Esophagus (tissue), 2 donors: Measurements from ENCODE around the gene PAK6. TPM values are rescaled to one million over a fixed set of nuclear protein-coding genes. Genes with fewer than 3 reads are reported as not detected.
A peak's percentile ranks its signal among the peaks of the same experiment; 100 is the strongest.

Experiments used
- H3K27ac ChIP-seq, 2 donors: one replicate each; pipeline ENCODE4 v1.5.1; 2013; ENCODE audit warnings: low read depth in 2 of 2, mild to moderate bottlenecking in 2 of 2, inconsistent platforms in 1 of 2, low read length in 1 of 2, moderate library complexity in 1 of 2
- H3K27me3 ChIP-seq, 2 donors: one replicate each; pipeline ENCODE4 v1.6.1; 2013; ENCODE audit warnings: low read length in 2 of 2, control low read depth in 1 of 2, mild to moderate bottlenecking in 1 of 2; ENCODE audit not compliant: insufficient read depth in 2 of 2, control insufficient read depth in 1 of 2
- H3K36me3 ChIP-seq, 2 donors: one replicate each; pipeline ENCODE4 v1.6.1; 2013; ENCODE audit warnings: low read length in 1 of 2; ENCODE audit not compliant: control insufficient read depth in 2 of 2, insufficient read depth in 2 of 2
- H3K4me1 ChIP-seq, 2 donors: one replicate each; pipeline ENCODE4 v1.6.1; 2013; ENCODE audit warnings: low read length in 1 of 2; ENCODE audit not compliant: control insufficient read depth in 2 of 2, insufficient read depth in 2 of 2
- H3K4me3 ChIP-seq, 2 donors: one replicate each; pipeline ENCODE4 v1.5.1; 2013; ENCODE audit warnings: low read length in 2 of 2, mild to moderate bottlenecking in 2 of 2, low read depth in 1 of 2, moderate library complexity in 1 of 2
- H3K9me3 ChIP-seq, 2 donors: one replicate each; pipeline ENCODE4 v1.6.1; 2013; ENCODE audit warnings: mild to moderate bottlenecking in 2 of 2, low read depth in 1 of 2, low read length in 1 of 2, moderate library complexity in 1 of 2; ENCODE audit not compliant: control insufficient read depth in 2 of 2, insufficient read depth in 1 of 2
- WGBS, 2 donors: extraction: QIAGEN DNeasy Blood & Tissue Kit; methylation state at CpG; one replicate each; pipeline ENCODE4 v1.1.7; 2013; 5-methylcytosine and 5-hydroxymethylcytosine counted together
- polyA plus RNA-seq, 2 donors: library from polyadenylated mRNA; stranded (reverse); fragments of 200-250 nt; gene quantifications; one replicate each; pipeline ENCODE4 v1.2.3, GENCODE V29; 2013
- donor health status: healthy with polysubstance abuse.
- donor health status: Bipolar disorder and iron deficiency.

The PAK6 gene
- polyA plus RNA-seq, 2 donors: 14.7 to 16.6 TPM

GRCh38 chr15:40240619-40241221 lies 1.9 kb downstream of the PAK6 start:
- Histone ChIP-seq H3K4me3 (peak overlapping the region; percentile 31 to 45), H3K36me3 (no peaks in the 10 kb centered on the region), H3K27ac (peak overlapping the region; percentile 75 to 97), H3K9me3 (no peaks in the 10 kb centered on the region), H3K27me3 (no peaks in the 10 kb centered on the region), H3K4me1 (peaks cover 9 to 27% of the 10 kb centered on the region in 2 donors)
- WGBS, 2 donors: 49 to 61% methylated on average over 10 of the region's 10 CpGs

- peak overlapping the region; percentile 15 to 45 for H3K4me3 ChIP-seq
- peaks cover 10 to 34% of the 10 kb centered on the region in 2 donors for H3K4me1 ChIP-seq
- H3K27me3 ChIP-seq: no peaks in the 10 kb centered on the region
- H3K9me3 ChIP-seq: no peaks in the 10 kb centered on the region
- no peaks in the 10 kb centered on the region for H3K36me3 ChIP-seq
- 59 to 70% methylated on average over 14 of the region's 14 CpGs for WGBS, 2 donors
- H3K27ac ChIP-seq: peak overlapping the region; percentile 75 to 97
These were observed 2.7 kb downstream of the PAK6 start for GRCh38 chr15:40241269-40242212.

GRCh38 chr15:40242213-40242599 lies 3.3 kb downstream of the PAK6 start:
- peak overlapping the region; percentile 20 to 58 for H3K27ac ChIP-seq
- 89 to 90% methylated on average over 10 of the region's 10 CpGs for WGBS, 2 donors

GRCh38 chr15:40242601-40243000 lies 3.7 kb downstream of the PAK6 start:
- no peaks in the 10 kb centered on the region for H3K36me3 ChIP-seq
- H3K27ac ChIP-seq: peak overlapping the region; percentile 20 to 58
- no peaks in the 10 kb centered on the region for H3K9me3 ChIP-seq
- no peak overlapping the region for H3K4me3 ChIP-seq
- 82 to 91% methylated on average over 5 of the region's 5 CpGs for WGBS, 2 donors
- H3K4me1 ChIP-seq: peaks cover 14 to 39% of the 10 kb centered on the region in 2 donors
- H3K27me3 ChIP-seq: no peaks in the 10 kb centered on the region

More at GRCh38 chr15:40242213-40242599, 3.3 kb downstream of the PAK6 start:
- Histone ChIP-seq H3K9me3 (no peaks in the 10 kb centered on the region), H3K36me3 (no peaks in the 10 kb centered on the region), H3K4me1 (peaks cover 13 to 39% of the 10 kb centered on the region in 2 donors), H3K27me3 (no peaks in the 10 kb centered on the region), H3K4me3 (no peak overlapping the region)

GRCh38 chr15:40243126-40243810 lies 4.4 kb downstream of the PAK6 start:
- H3K36me3 ChIP-seq: no peaks in the 10 kb centered on the region
- H3K9me3 ChIP-seq: no peaks in the 10 kb centered on the region
- no peak overlapping the region for H3K4me3 ChIP-seq
- H3K4me1 ChIP-seq: peaks cover 16 to 44% of the 10 kb centered on the region in 2 donors
- no peaks in the 10 kb centered on the region for H3K27me3 ChIP-seq
- WGBS, 2 donors: 55 to 67% methylated on average over 9 of the region's 9 CpGs
- peak overlapping the region; percentile 58 to 73 for H3K27ac ChIP-seq

- H3K36me3 ChIP-seq: no peaks in the 10 kb centered on the region
- no peak overlapping the region for H3K4me3 ChIP-seq
- no peaks in the 10 kb centered on the region for H3K9me3 ChIP-seq
- peaks cover 16 to 46% of the 10 kb centered on the region in 2 donors for H3K4me1 ChIP-seq
- no peaks in the 10 kb centered on the region for H3K27me3 ChIP-seq
- peak overlapping the region; percentile 89 to 98 for H3K27ac ChIP-seq
- WGBS, 2 donors: 47 to 62% methylated on average over 5 of the region's 5 CpGs
These were observed 6.2 kb downstream of the PAK6 start for GRCh38 chr15:40244961-40245523.

GRCh38 chr15:40245666-40246450 lies 7.0 kb downstream of the PAK6 start:
- H3K27ac ChIP-seq: peak overlapping the region; percentile 62 to 98
- peaks cover 12 to 50% of the 10 kb centered on the region in 2 donors for H3K4me1 ChIP-seq

GRCh38 chr15:40246496-40247280 lies 7.8 kb downstream of the PAK6 start:
- H3K4me3 ChIP-seq: no peak overlapping the region
- H3K4me1 ChIP-seq: peaks cover 12 to 51% of the 10 kb centered on the region in 2 donors
- H3K36me3 ChIP-seq: no peaks in the 10 kb centered on the region
- peak overlapping the region; percentile 62 to 98 for H3K27ac ChIP-seq
- no peaks in the 10 kb centered on the region for H3K27me3 ChIP-seq
- H3K9me3 ChIP-seq: no peaks in the 10 kb centered on the region
- 67 to 81% methylated on average over 8 of the region's 8 CpGs for WGBS, 2 donors

More at GRCh38 chr15:40245666-40246450, 7.0 kb downstream of the PAK6 start:
- Histone ChIP-seq H3K9me3 (no peaks in the 10 kb centered on the region), H3K27me3 (no peaks in the 10 kb centered on the region), H3K4me3 (no peak overlapping the region), H3K36me3 (no peaks in the 10 kb centered on the region)
- WGBS, 2 donors: 83% methylated on average over 9 of the region's 9 CpGs
